HUDEP-2 (cell line): ENCODE results near the gene HBZ.
"Not testable (repeated sequence)": the region's sequence is repeated elsewhere in the genome, so short reads cannot be mapped to it uniquely, and the experiment has no call there.

Experiments used
- DNase-seq, 76 experiments: peaks; one replicate each; lab custom pipeline; 2025; ENCODE audit not compliant: unreplicated experiment in 76 of 76; lab: John Stamatoyannopoulos, UW

The HBZ gene

DNA sequence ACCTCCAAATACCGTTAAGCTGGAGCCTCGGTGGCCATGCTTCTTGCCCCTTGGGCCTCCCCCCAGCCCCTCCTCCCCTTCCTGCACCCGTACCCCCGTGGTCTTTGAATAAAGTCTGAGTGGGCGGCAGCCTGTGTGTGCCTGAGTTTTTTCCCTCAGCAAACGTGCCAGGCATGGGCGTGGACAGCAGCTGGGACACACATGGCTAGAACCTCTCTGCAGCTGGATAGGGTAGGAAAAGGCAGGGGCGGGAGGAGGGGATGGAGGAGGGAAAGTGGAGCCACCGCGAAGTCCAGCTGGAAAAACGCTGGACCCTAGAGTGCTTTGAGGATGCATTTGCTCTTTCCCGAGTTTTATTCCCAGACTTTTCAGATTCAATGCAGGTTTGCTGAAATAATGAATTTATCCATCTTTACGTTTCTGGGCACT is 25.0 kb downstream of the HBZ start:
- DNase-seq: peak in 37 of 76 experiments; percentile 15 to 82 (median 47)

DNA sequence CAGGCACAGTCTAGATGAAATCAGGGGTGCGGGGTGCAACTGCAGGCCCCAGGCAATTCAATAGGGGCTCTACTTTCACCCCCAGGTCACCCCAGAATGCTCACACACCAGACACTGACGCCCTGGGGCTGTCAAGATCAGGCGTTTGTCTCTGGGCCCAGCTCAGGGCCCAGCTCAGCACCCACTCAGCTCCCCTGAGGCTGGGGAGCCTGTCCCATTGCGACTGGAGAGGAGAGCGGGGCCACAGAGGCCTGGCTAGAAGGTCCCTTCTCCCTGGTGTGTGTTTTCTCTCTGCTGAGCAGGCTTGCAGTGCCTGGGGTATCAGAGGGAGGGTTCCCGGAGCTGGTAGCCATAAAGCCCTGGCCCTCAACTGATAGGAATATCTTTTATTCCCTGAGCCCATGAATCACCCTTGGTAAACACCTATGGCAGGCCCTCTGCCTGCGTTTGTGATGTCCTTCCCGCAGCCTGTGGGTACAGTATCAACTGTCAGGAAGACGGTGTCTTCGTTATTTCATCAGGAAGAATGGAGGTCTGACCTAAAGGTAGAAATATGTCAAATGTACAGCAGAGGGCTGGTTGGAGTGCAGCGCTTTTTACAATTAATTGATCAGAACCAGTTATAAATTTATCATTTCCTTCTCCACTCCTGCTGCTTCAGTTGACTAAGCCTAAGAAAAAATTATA is 25.7 kb downstream of the HBZ start:
- peak in 64 of 76 experiments; percentile 31 to 96 (median 62) for DNase-seq

DNA sequence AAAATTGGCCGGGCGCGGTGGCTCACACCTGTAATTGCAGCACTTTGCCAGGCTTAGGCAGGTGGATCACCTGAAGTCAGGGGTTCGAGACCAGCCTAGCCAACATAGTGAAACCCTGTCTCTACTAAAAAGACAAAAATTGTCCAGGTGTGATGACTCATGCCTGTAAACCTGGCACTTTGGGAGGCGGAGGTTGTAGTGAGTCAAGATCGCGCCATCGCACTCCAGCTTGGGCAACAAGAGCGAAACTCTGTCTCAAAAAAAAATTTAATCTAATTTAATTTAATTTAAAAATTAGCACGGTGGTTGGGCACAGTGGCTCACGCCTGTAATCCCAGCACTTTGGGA is 26.2 kb downstream of the HBZ start:
- DNase-seq: peak in 49 of 76 experiments; percentile 26 to 96 (median 61)

DNA sequence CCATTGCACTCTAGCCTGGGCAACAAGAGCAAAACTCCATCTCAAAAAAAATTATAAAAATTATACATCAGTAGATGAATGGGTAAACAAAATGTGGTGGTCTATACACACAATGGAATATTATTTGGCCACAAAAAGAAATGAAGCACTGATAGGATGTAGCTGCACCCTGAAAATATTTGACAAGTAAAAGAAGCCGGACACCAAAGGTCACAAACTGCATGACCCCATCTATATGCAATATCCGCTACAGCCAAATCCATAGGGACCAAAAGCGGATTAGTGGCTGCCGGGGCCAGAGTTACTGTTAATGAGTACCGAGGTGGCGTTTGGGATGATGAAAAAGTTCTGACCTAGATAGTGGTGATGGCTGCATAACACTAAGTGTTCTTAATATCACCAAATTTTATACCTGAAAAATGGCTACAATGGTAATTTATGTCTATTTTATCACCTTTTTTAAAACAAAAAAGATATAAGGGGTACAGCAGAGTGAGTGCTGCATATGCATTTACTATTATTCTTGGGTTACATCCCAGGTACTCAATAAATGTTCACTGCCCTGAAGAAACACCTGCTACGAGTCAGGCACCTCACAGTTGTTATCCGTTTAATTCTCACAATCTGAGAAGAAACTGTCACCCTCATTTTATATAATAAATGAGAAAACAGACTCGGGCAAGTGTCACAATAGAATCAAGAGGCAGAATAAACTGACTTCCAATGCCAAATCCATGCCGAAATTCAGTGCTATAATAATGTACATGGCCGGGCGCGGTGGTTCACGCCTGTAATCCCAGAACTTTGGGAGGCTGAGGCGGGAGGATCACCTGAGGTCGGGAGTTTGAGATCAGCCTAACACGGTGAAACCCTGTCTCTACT is 27.0 kb downstream of the HBZ start:
- peak in 39 of 76 experiments; percentile 7 to 76 (median 48) for DNase-seq

DNA sequence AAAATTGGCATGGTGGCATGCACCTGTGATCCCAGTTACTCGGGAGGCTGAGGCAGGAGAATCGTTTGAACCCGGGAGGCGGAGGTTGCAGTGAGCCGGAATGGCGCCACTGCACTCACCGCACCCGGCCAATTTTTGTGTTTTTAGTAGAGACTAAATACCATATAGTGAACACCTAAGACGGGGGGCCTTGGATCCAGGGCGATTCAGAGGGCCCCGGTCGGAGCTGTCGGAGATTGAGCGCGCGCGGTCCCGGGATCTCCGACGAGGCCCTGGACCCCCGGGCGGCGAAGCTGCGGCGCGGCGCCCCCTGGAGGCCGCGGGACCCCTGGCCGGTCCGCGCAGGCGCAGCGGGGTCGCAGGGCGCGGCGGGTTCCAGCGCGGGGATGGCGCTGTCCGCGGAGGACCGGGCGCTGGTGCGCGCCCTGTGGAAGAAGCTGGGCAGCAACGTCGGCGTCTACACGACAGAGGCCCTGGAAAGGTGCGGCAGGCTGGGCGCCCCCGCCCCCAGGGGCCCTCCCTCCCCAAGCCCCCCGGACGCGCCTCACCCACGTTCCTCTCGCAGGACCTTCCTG is 27.7 kb downstream of the HBZ start, which contains the start of gene HBQ1:
HBQ1 (plus strand) TSS at position 359 of the 575 bp plus-strand sequence; CDS start at position 387, 28 bp downstream.
- peak in 61 of 76 experiments; percentile 17 to 82 (median 60) for DNase-seq

DNA sequence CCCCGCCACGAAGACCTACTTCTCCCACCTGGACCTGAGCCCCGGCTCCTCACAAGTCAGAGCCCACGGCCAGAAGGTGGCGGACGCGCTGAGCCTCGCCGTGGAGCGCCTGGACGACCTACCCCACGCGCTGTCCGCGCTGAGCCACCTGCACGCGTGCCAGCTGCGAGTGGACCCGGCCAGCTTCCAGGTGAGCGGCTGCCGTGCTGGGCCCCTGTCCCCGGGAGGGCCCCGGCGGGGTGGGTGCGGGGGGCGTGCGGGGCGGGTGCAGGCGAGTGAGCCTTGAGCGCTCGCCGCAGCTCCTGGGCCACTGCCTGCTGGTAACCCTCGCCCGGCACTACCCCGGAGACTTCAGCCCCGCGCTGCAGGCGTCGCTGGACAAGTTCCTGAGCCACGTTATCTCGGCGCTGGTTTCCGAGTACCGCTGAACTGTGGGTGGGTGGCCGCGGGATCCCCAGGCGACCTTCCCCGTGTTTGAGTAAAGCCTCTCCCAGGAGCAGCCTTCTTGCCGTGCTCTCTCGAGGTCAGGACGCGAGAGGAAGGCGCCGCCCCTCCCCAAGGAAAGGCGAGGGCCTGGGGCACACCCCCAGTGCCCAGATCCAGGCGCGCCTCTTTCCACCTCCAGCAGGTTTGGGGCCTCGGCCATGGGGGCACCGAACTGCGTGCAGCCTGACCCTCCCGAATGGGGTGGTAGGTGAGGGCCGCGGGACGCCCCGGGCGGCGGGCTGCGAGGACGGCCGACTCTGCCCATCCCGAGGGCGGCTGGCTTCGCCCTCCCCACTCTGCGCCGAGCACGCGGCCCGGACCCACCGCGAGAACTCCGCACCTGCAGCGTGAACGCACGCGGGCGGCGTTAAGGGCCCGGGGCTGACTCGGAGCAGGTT is 28.5 kb downstream of the HBZ start:
- DNase-seq: peak in 70 of 76 experiments; percentile 17 to 90 (median 79)

DNA sequence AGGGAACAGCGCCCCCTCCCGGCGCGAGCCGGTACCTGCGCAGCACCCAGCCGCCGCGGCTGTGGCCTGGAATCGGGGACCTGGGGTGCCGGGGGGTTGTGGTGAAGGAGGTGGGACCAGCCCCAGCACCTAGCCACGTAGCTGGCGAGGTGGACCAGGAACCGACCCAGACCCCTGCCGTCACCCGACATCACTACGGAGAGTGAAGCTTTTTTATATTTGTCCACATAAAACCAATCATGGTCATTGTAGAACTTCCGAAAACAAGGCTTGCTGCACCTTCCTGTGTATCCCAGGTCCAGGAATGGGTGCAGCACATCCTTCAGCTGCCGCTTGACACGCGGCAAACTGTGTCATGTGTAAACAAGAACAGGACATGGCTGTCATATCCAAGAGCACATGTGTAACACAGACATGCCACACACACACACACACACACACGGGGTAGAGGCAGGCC is 29.1 kb downstream of the HBZ start:
- peak in 4 of 76 experiments; percentile 25 to 54 (median 42) for DNase-seq

DNA sequence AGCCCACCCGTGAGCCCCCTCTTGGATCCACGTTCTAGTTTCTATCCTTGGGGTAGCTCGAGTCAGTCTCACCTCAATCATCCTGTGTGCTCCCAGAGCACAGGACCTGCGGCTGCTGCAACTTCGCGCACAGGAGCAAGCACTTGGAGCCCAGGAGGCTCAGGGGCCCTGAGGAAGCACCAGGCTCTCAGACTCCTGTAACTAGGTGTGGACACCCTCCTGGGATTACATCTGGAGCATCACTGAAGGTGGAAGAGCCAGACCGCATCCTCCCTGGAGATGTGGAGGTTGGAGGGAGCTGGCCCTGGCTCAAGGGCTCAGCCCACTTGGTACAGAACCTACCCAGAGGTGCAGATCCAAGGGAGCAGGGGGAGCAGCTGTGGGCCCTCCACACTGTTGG is 30.6 kb downstream of the HBZ start:
- no peak for DNase-seq

DNA sequence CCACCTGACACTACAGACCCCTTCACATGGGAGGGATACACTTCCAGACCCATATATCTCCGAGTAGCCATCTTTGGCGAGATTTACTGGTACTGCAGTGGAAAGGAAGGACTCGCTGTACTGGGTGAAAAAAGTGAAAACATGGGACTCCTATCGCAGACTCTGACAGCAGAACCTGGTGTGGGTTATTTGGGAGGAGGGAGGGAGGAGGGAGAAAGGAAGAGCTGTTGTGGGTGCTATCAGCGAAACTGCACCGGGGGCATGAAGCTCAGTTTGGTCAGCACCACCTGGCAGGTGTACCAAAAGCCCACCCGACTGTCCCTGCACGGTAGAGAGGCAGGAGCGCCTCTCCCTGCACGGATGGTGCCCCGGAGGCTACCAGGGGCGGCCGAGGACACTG is 32.8 kb downstream of the HBZ start:
- no peak for DNase-seq

DNA sequence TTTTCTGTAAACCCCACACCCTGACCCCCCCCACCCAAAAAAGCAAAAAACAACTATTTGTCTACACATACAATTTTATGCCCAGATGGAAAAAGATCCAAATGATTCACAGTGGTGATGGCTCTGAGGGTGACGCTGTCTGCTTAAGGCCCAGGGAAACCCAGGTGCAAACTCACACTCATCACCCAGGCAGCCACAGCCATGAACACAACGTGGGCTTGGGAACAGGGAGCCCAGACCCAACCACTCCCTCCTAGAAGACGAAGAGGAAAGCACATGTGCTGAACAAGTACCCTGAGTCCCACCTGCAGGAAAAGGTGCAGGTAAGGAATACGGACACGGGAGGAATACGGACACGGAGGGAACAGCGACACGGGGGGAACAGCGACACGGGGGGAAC is 33.2 kb downstream of the HBZ start:
- no peak for DNase-seq

DNA sequence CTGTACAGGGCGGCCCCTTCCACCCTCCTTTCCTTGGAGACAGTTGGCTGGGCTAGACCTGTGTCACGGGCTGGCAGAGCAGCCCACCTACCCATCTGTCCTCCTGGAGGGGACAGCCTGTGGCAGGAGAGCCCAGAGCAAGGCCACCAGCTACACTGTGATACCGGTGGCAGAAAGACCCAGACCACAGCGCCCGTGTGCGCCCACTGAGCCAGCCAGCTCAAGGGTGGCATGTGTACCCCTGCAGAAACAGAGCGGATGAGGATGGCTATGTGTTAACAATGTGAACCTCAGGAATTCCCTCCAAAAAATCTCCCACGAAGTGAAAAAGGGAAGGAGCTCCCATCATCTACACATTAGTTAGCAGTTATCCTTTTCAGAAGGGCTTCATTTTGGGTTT is 34.9 kb downstream of the HBZ start:
- no peak for DNase-seq

DNA sequence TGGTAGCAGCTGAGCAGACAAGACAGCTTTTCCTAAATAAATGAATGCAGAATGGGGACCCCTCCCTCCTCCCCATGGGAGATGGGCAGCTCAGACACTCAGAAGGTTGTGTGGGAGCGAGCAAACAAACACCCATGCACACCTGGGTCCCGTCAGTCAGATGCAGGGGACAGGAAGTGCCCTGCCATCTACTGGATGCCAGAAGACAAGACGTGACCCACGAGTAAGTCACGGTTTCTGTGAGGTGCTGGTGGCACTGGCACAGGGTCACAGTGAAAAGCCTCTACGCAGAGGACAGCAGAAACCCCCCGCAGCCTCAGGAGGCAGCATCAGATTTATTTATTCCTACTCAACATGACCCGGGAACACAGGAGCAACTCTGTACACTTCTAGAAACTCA is 36.2 kb downstream of the HBZ start:
- peak in 1 of 76 experiments; percentile 5 for DNase-seq

DNA sequence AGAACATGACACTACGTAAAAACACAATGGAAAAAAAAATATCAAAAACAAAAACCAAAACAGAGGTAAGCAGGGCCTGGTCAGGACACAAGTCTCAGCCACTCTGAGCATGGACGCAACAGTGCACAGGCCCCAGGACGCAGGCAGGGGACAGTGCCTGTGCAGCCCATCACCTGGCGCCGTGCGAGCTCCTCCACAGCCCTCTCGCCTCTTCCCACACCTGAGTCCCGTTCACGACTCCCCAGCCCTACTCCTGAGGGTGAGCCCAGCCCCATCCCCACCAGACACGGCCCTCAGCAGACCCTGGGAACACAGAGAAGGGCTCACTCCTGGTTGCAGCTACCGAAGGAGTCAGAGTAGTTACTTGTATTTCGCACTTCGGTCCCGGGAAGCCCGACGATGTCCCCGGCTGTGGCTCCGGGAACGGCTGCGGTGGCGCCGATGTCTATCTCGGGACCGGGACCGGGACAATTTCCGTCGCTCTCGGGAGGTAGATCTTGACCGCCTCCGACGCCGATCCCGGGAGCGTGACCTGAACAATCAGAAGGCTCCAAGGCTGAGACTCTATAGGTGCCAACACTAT is 37.3 kb downstream of the HBZ start:
- no peak for DNase-seq

DNA sequence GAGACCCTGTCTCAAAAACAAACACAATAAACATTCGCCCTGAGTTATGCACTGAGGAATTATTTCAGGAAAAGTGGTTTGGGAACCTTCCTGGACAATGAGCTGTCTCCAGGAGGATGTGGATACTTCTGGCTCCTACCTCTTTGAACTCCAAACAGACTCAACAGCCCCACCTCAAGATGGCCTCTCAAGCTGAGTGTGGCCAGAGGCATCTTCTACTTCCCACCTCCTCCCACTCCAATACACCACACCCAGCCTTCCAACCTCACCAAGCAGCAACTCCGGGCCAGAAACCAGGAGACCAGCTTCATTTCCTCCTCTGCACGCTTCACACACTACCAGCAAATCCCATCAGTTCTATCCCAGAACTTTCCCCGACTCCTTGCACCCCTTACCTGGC is 39.4 kb downstream of the HBZ start:
- no peak for DNase-seq

DNA sequence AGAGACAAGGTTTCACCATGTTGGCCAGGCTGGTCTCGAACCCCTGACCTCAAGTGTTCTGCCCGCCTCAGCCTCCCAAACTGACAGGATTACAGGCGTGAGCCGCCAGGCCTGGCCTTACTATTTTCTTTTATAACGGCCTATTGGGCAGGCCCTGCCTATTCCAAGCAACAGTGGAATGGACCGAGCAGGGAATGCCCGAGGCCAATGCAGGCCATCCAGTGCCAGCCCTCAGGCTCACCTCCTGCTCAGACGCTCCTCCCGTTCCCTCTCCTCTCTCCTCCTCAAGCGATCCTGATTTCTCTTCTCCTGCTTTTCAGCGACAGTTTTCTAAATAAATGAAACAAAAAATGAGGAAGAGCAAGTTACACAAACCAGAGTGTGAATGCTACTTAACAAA is 40.2 kb downstream of the HBZ start:
- DNase-seq: no peak

DNA sequence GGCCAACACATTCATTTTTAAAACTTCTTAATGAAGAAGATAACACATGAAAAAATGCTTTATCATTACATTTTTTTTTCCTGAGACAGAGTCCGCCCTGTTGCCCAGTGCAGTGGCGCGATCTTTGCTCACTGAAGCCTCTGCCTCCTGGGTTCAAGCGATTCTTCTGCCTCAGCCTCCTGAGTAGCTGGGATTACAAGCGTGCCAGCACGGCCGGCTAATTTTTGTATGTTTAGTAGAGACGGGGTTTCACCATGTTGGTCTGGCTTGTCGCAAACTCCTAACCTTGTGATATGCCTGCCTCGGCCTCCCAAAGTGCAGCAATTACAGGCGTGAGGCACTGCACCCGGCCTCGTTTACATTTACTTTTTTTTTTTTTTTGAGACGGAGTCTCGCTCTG is 41.0 kb downstream of the HBZ start:
- no peak for DNase-seq

DNA sequence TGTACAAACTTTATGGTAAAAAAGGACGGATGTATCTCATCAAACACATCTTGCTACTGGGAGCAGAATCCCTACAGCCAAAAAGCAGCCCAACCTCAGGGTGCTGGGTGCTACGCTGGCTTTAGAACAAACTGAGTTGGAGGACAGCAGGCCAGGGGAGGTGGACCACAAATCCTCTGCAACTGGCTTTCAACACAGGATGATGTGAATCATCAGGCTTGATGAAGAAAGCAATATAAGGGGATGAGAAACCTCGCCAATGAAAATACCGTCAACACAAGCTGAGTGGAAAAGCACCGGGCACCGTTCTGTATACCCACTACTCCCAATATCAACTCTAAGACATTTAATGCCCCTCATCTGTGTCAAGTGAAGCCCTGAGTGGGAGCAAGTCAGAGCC is 42.1 kb downstream of the HBZ start:
- no peak for DNase-seq

DNA sequence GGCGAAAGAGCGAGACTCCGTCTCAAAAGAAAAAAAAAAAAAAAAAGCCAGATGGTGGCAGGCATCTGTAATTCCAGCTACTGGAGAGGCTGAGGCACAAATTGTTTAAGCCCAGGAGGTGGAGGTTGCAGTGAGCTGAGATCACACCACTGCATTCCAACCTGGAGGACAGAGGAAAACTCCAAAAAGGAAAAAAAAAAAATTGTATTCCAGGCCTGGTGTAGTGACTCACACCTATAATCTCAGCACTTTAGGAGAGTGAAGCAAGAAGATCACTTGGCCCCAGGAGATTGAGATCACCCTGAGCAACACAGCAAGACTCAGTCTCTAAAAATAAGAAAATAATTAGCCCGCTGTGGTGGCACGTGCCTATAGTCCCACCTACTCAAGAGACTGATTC is 47.9 kb downstream of the HBZ start:
- DNase-seq: no peak

DNA sequence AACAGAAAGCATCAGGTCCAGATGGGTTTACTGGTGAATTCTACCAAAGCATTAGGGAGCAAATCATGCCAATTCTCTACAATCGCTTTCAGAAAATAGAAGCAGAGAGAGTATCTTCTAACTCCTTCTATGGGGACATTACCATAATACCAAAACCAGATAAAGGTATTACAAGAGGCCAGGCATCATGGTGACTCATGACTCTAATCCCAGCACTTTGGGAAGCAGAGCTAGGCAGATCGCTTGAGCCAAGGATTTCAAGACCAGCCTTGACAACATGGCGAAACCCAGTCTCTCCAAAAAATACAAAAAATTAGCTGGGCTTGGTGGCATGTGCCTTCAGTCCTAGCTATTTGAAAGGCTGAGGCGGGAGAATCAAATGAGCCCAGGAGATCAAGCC is 50.8 kb downstream of the HBZ start:
- no peak for DNase-seq

DNA sequence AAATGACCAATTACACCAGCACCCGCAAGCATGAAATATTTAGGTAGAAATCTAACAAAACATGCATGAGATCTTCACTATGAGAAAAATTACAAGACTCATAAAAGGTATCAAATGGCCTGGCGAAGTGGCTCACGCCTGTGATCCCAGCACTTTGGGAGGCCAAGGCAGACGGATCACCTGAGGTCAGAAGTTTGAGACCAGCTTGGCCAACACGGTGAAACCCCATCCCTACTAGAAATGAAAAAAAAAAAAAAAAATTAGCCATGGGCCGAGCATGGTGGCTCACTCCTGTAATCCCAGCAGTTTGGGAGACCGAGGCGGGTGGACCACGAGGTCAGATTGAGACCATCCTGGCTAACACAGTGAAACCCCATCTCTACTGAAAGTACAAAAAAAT is 51.6 kb downstream of the HBZ start:
- DNase-seq: not testable (repeated sequence)
